ENCODE results near the gene MYL12A.

- TF ChIP-seq CTCF (IDR thresholded peaks at IDR 0.05; ENCODE audit: low read depth, low read length), result no peak
- no peak for TF ChIP-seq MYC (IDR thresholded peaks at IDR 0.05; ENCODE audit: low read depth, low read length)
- TF ChIP-seq POLR2A (IDR thresholded peaks at IDR 0.05; ENCODE audit: extremely low read depth, insufficient read length), result no peak
These were observed 27.8 kb upstream of the MYL12A start, which contains the start of gene MYOM1 for GRCh38 chr18:3219631-3220335.

All from NB4 (cell line).